ENCODE data around the gene NUP85.
"Not testable (repeated sequence)": the region's sequence is repeated elsewhere in the genome, so short reads cannot be mapped to it uniquely, and the experiment has no call there.

NUP85 gene

GRCh38 chr17:75181608-75182318 is 23.7 kb upstream of the NUP85 start:
- peak overlapping the region; percentile 75 for H3K9ac ChIP-seq (ENCODE audit: low read length)
- peaks cover 3% of the 10 kb centered on the region for H3K4me1 ChIP-seq (ENCODE audit: control insufficient read depth, insufficient read depth, low read length)
- peak overlapping the region; percentile 88 for H3K4me3 ChIP-seq (ENCODE audit: low read length)
- peaks cover 14% of the 10 kb centered on the region for H3K36me3 ChIP-seq (ENCODE audit: control insufficient read depth, insufficient read depth, low read length)
- peak overlapping the region; percentile 89 for H3K27ac ChIP-seq (ENCODE audit: low read depth, low read length)
- no peaks in the 10 kb centered on the region for H3K27me3 ChIP-seq (ENCODE audit: control insufficient read depth, insufficient read depth, low read length)

- Histone ChIP-seq H3K27me3 (ENCODE audit: control insufficient read depth, insufficient read depth, low read length) (no peaks in the 10 kb centered on the region), H3K9ac (ENCODE audit: low read length) (peak overlapping the region; percentile 75), H3K4me3 (ENCODE audit: low read length) (peak overlapping the region; percentile 88), H3K27ac (ENCODE audit: low read depth, low read length) (peak overlapping the region; percentile 89), H3K4me1 (ENCODE audit: control insufficient read depth, insufficient read depth, low read length) (peaks cover 3% of the 10 kb centered on the region), H3K36me3 (ENCODE audit: control insufficient read depth, insufficient read depth, low read length) (peaks cover 13% of the 10 kb centered on the region)
Observed at GRCh38 chr17:75182319-75182568, 23.2 kb upstream of the NUP85 start.

GRCh38 chr17:75182569-75183436 is 22.7 kb upstream of the NUP85 start, which contains the start of gene SUMO2:
Gene SUMO2 (minus strand): TSS chr17:75182959. CDS start chr17:75182834, 125 bp downstream.
- Histone ChIP-seq H3K4me1 (ENCODE audit: control insufficient read depth, insufficient read depth, low read length) (peaks cover 3% of the 10 kb centered on the region), H3K27ac (ENCODE audit: low read depth, low read length) (peak within 1 kb of the TSS; percentile 89), H3K27me3 (ENCODE audit: control insufficient read depth, insufficient read depth, low read length) (no peaks in the 10 kb centered on the region)

GRCh38 chr17:75183999-75184884 is 21.2 kb upstream of the NUP85 start:
- Histone ChIP-seq H3K4me3 (ENCODE audit: low read length) (no peak overlapping the region), H3K27ac (ENCODE audit: low read depth, low read length) (no peak overlapping the region)

More at GRCh38 chr17:75182569-75183436, 22.7 kb upstream of the NUP85 start, which contains the start of gene SUMO2:
- Histone ChIP-seq H3K9ac (ENCODE audit: low read length) (peak within 1 kb of the TSS; percentile 75), H3K36me3 (ENCODE audit: control insufficient read depth, insufficient read depth, low read length) (peaks cover 10% of the 10 kb centered on the region), H3K4me3 (ENCODE audit: low read length) (peak within 1 kb of the TSS; percentile 88)

GRCh38 chr17:75188614-75189013 is 16.9 kb upstream of the NUP85 start:
- Histone ChIP-seq H3K4me1 (ENCODE audit: control insufficient read depth, insufficient read depth, low read length) (no peaks in the 10 kb centered on the region), H3K27ac (ENCODE audit: low read depth, low read length) (no peak overlapping the region), H3K27me3 (ENCODE audit: control insufficient read depth, insufficient read depth, low read length) (no peaks in the 10 kb centered on the region), H3K9ac (ENCODE audit: low read length) (no peak overlapping the region), H3K36me3 (ENCODE audit: control insufficient read depth, insufficient read depth, low read length) (no peaks in the 10 kb centered on the region), H3K4me3 (ENCODE audit: low read length) (no peak overlapping the region)

More at GRCh38 chr17:75183999-75184884, 21.2 kb upstream of the NUP85 start:
- H3K4me1 ChIP-seq (ENCODE audit: control insufficient read depth, insufficient read depth, low read length), result peaks cover 3% of the 10 kb centered on the region
- peaks cover under 1% of the 10 kb centered on the region for H3K36me3 ChIP-seq (ENCODE audit: control insufficient read depth, insufficient read depth, low read length)
- H3K9ac ChIP-seq (ENCODE audit: low read length), result no peak overlapping the region
- H3K27me3 ChIP-seq (ENCODE audit: control insufficient read depth, insufficient read depth, low read length), result no peaks in the 10 kb centered on the region

- H3K27ac ChIP-seq (ENCODE audit: low read depth, low read length), result no peak overlapping the region
- no peak overlapping the region for H3K4me3 ChIP-seq (ENCODE audit: low read length)
- no peaks in the 10 kb centered on the region for H3K27me3 ChIP-seq (ENCODE audit: control insufficient read depth, insufficient read depth, low read length)
- H3K9ac ChIP-seq (ENCODE audit: low read length), result no peak overlapping the region
- H3K36me3 ChIP-seq (ENCODE audit: control insufficient read depth, insufficient read depth, low read length), result no peaks in the 10 kb centered on the region
- H3K4me1 ChIP-seq (ENCODE audit: control insufficient read depth, insufficient read depth, low read length), result no peaks in the 10 kb centered on the region
Observed at GRCh38 chr17:75191584-75191983, 13.9 kb upstream of the NUP85 start.

- Histone ChIP-seq H3K36me3 (ENCODE audit: control insufficient read depth, insufficient read depth, low read length) (no peaks in the 10 kb centered on the region), H3K4me3 (ENCODE audit: low read length) (no peak overlapping the region)
Observed at GRCh38 chr17:75194879-75195278, 10.6 kb upstream of the NUP85 start.

GRCh38 chr17:75199886-75200618 is 5.4 kb upstream of the NUP85 start:
- no peak overlapping the region for H3K9ac ChIP-seq (ENCODE audit: low read length)
- no peak overlapping the region for H3K4me3 ChIP-seq (ENCODE audit: low read length)
- no peaks in the 10 kb centered on the region for H3K27me3 ChIP-seq (ENCODE audit: control insufficient read depth, insufficient read depth, low read length)
- H3K4me1 ChIP-seq (ENCODE audit: control insufficient read depth, insufficient read depth, low read length), result no peaks in the 10 kb centered on the region
- no peaks in the 10 kb centered on the region for H3K36me3 ChIP-seq (ENCODE audit: control insufficient read depth, insufficient read depth, low read length)
- no peak overlapping the region for H3K27ac ChIP-seq (ENCODE audit: low read depth, low read length)

More at GRCh38 chr17:75194879-75195278, 10.6 kb upstream of the NUP85 start:
- H3K27me3 ChIP-seq (ENCODE audit: control insufficient read depth, insufficient read depth, low read length), result no peaks in the 10 kb centered on the region
- no peak overlapping the region for H3K27ac ChIP-seq (ENCODE audit: low read depth, low read length)
- no peaks in the 10 kb centered on the region for H3K4me1 ChIP-seq (ENCODE audit: control insufficient read depth, insufficient read depth, low read length)
- no peak overlapping the region for H3K9ac ChIP-seq (ENCODE audit: low read length)

- peak overlapping the region; percentile 88 for H3K4me3 ChIP-seq (ENCODE audit: low read length)
- H3K27me3 ChIP-seq (ENCODE audit: control insufficient read depth, insufficient read depth, low read length), result no peaks in the 10 kb centered on the region
- peaks cover 3% of the 10 kb centered on the region for H3K4me1 ChIP-seq (ENCODE audit: control insufficient read depth, insufficient read depth, low read length)
- H3K36me3 ChIP-seq (ENCODE audit: control insufficient read depth, insufficient read depth, low read length), result peaks cover 3% of the 10 kb centered on the region
- H3K27ac ChIP-seq (ENCODE audit: low read depth, low read length), result peak overlapping the region; percentile 97
- peak overlapping the region; percentile 91 for H3K9ac ChIP-seq (ENCODE audit: low read length)
Observed at GRCh38 chr17:75205793-75206163, 299 bp downstream of the NUP85 start.

- not testable (repeated sequence) for H3K27ac ChIP-seq (ENCODE audit: low read depth, low read length); H3K27me3 ChIP-seq (ENCODE audit: control insufficient read depth, insufficient read depth, low read length); H3K9ac ChIP-seq (ENCODE audit: low read length); H3K4me1 ChIP-seq (ENCODE audit: control insufficient read depth, insufficient read depth, low read length); H3K36me3 ChIP-seq (ENCODE audit: control insufficient read depth, insufficient read depth, low read length); H3K4me3 ChIP-seq (ENCODE audit: low read length)
Observed at GRCh38 chr17:75207050-75207407, 1.6 kb downstream of the NUP85 start.

- H3K4me3 ChIP-seq (ENCODE audit: low read length), result no peak overlapping the region
- H3K9ac ChIP-seq (ENCODE audit: low read length), result no peak overlapping the region
- H3K4me1 ChIP-seq (ENCODE audit: control insufficient read depth, insufficient read depth, low read length), result peaks cover 3% of the 10 kb centered on the region
- peaks cover 8% of the 10 kb centered on the region for H3K36me3 ChIP-seq (ENCODE audit: control insufficient read depth, insufficient read depth, low read length)
- no peak overlapping the region for H3K27ac ChIP-seq (ENCODE audit: low read depth, low read length)
- H3K27me3 ChIP-seq (ENCODE audit: control insufficient read depth, insufficient read depth, low read length), result no peaks in the 10 kb centered on the region
Observed at GRCh38 chr17:75207760-75208159, 2.3 kb downstream of the NUP85 start.

All from rectal smooth muscle tissue (tissue), 1 donor.